Measurements from ENCODE around the gene MN1.

Gene MN1

DNA sequence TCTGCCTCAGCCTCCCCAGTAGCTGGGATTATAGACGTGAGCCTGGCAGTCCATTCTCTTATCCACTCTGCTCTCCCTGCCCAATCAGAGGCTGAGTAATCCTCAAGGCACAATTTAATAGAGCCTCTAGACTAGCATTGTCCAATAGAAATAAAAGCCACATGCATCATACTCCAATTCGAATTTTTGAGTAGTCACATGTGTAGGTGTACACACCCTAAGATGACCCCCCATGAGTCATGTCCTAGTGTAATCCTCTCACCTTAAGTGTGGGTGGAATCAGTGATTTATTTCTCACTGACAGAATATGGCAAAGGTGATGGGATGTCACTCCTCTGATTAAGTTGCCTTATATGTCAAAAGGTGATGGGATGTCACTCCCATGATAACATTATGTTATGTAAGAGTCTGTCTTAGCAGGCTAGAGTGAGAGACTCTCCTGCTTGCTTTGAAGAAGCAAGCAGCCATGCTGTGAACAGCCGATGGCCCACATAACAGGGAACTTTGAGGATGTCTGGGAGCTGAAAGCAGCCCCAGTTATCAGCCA lies 61.3 kb downstream of the MN1 start:
- no peak for DNase-seq (ENCODE audit: low read depth, low spot score)

DNA sequence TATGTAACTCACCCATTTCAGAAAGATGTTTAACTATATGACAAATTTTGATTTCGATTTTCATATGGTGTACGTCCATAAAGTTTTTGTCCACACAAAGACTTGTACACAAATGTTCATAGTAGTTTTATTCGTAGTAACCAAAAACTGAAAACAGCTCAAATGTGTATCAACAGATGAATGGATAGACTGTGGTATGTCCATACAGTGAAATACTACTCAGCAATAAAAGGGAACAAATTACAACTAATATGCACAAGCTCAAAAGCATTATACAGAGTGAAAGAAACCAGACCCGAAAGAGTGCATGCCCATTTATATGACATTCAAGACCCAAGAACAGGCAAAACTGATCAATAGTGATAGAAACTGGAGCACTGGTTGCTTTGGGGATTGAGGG lies 64.0 kb downstream of the MN1 start:
- DNase-seq (ENCODE audit: low read depth, low spot score) = no peak

DNA sequence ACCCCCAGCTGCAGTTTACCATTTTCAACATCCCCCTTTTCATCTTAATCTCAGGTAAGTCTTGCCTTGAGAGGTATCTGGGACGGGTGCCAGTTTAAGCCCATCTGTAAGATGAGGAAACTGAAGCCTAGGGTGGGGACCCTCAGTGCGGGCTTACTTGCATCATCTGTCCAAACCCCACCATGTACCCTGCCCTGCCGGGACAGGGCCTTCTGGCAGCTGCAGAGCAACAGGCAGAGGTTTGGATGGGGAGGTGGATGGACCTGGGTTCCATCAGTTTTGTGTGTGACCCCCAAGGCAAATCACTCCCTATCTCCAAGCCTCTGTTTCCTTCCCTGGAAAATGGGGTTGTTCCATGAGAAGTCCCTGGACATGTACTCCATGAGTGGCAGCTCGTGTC lies 67.5 kb downstream of the MN1 start:
- DNase-seq (ENCODE audit: low read depth, low spot score) = no peak

DNA sequence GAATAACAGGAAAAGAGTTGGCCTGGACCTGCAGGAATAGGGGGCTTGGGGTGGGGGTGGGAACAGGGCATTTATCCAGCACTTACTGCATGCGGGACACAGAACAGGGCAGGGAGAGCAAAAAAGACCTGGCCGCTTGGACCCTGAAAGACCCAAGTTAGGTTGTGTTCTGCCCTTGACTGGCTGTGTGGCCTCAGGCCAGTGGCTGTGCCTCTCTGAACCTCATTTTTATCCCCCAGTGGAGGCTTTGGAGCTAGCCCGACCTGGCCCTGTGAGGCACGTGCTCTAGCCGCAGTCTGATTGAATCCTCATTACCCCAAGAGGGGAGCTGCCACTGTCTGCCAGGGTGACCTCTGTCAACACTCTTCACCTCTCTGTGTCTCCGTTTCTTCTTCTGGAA lies 68.7 kb downstream of the MN1 start:
- DNase-seq (ENCODE audit: low read depth, low spot score) = no peak

DNA sequence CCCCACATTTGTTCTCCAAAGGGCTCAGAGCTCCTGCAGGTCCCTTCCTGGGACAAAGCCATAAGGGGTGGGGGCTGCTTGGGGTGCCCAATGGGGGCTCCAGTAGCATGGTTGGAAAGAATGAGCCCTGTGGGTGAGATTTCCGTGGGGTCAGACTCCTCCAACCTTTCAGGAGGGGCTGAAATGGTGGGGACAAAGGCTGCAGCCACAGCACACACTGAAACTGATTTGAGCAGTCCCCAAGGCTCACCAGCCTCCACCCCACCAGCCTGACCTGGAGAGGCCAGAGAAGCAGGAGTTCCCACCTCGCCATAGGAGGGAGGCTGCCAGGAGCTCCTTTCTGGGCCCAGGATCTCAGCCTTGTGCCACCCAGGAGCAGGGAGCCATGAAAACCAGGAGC lies 69.2 kb downstream of the MN1 start:
- no peak for DNase-seq (ENCODE audit: low read depth, low spot score)

DNA sequence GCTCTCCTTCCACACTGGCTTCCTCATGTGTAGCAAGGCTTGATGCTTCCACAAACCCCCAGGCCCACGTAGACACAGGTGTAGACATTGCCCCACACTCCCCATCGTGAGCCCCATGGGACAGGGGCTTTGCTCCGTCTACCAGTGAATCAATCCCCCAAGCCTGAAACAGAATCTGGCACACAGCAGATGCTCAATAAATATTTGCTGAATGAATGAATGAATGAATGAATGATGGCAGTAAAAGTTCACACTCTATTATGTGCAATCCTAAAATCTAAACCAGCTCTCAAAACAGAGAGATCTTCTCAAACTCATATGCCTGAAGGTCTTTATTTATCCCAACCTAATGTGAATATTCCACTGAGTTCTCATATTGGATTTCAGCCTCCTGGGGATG lies 69.9 kb downstream of the MN1 start:
- DNase-seq (ENCODE audit: low read depth, low spot score) = no peak

DNA sequence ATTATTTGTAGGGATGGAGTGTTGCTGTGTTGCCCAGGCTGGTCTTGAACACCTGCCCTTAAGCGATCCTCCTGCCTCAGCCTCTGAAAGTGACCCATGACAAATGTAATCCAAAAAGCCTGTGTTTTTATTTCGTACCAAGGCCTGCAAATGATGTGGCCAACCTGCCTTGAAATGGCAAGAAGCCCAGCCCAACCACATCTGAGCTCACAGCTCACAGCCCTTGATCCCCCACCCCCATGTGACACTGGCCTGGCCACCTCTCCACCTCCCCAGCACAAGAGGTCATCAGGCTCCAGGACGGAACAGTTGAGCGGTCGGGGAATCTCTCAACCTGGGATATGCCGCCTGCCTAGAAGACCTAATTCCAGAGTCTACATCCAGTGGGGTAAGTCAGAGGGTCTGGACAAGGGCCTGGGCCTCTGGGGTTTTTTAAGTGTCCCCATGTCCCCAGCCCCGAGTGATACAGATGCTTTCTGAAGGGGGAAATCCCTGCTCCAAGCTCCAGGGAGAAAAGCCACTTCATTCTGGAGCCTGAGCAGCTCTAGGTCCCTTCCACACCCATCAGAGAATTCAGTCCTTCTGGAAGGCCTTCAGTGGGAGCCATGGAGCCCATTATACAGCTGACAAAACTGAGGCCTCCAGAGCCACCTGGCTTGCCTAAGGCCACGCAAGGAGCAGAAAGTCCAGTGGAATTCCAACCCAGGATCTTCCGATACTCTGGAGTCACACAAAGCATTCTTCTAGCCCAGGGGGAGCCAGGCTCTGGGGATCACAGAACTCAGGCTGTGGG lies 70.7 kb downstream of the MN1 start:
- DNase-seq (ENCODE audit: low read depth, low spot score) = no peak

DNA sequence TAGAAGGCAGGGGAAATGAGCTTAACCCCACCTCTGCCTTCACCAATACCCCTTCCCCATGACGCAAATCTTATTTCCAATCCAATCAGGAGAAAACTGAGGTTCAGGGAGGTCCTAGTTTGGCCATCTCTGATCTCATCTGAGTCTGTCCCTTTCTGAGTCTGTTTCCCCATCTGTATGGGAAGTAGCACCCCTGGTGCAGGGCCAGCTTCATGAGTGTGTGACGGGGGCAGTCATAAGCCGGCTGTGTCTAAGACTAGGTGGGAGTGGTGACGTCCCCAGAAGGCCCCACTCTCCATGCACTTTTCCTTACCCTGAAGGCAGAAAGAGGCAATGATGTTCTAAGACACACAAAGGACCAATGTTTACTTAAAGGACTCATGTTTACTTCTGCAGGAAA lies 72.3 kb downstream of the MN1 start:
- DNase-seq (ENCODE audit: low read depth, low spot score) = no peak

DNA sequence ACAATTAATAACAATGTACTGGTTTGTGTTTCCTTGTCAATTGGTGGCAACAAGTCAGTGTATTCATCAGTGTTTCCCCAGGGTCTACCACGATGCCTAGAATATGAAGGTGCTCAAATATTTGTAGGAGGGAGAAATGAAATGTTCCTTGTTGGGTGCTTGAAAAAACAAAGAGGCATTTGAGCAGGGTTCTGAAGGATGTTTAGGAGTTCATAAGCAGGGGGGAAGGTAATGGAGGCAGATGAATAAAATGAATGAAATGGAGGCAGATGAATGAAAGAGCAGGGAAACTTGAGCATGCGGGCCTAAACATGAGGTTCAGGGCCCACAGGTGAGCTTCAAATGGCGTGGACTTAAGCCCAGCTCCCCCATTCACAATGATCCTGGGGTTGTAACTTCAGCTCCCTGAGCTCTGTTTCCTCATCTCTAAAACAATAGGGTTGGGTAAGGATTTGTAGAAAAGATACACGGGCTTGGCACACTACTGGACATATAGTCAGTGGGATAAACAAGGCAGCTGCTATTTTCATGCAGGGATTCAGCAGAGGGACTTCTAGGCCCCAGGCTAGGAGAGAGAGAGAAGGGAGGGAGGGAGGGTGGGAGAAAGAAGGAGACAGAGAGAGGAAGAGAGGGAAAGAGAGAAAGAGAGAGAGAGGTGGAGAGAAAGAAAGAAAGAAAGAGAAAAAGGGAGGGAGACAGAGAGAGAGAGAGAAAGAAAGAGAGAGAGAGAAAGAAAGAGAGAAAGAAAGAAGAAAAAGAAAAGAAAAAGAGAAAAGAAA lies 73.7 kb downstream of the MN1 start:
- DNase-seq (ENCODE audit: low read depth, low spot score) = no peak

DNA sequence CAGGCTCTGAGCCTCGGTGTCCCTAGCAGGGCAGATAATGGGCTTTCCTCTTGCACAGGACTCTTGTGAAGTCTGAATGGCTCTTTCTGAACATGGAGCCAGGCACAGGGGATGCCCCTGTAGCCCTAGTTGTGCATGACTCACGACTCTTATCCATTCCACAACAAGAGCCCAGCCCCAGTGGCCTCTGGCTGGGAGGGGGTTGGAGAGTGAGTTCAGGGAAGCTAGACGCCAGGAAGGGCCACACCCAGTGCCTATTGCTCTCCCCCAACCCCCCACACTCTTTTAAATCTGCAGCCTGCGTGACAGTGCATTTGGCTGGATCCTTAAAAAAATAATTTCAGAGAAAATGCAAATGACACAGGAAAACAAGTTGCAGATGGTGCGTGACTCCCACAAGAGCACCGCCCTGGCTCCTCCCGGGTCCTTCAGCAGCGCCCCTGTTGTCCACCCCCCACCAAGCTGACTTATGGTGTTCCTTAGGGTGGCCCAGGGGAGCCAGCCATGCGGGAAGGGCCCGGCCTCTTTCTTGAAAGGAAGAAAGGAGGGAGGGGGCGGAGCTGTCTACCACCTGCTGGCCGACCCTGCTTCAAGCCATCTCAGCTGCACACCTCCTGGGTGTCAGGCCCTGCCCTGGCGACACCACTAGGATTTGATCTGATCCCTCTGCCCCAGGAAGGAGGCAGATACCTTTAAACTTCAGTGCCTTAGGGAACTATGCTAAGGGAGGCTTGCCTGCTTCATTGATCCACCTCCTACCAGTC lies 74.7 kb downstream of the MN1 start:
- DNase-seq (ENCODE audit: low read depth, low spot score) = no peak

DNA sequence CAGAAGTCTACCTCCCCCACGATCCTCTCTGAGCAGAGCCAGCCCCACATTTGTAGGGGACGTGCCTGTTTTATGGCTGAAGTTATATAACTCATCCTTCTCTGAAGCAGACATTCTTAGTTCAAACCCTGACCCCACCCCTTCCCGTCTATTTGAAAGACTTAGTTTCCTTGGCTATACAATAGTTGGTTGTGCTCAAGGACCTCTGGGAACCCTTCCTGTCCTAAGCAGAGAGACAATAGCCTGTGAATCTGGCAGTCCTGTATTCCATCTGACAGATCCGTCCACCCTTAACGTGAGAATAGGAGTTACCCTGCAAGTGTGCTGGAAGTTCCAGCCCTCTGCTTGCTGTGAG lies 75.2 kb downstream of the MN1 start:
- DNase-seq (ENCODE audit: low read depth, low spot score) = no peak

DNA sequence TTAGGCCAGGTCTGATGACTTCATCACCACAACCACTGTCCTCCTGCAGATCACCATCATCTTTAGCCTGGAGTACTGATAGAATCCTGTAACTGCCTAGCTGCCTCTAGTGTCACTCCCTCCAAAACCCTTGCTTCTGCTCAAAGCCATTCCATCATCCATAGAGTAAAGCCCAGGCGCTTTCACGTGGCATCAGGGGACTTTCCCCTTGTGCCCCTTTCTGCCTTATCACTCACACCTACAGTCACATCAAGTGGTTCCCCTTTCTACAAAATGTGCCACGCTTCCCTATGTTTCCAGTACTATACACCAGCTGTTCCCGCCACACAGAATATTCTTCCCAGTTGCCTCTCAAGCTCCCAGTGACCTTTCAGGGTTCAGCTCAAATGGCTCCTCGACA lies 75.9 kb downstream of the MN1 start:
- no peak for DNase-seq (ENCODE audit: low read depth, low spot score)

DNA sequence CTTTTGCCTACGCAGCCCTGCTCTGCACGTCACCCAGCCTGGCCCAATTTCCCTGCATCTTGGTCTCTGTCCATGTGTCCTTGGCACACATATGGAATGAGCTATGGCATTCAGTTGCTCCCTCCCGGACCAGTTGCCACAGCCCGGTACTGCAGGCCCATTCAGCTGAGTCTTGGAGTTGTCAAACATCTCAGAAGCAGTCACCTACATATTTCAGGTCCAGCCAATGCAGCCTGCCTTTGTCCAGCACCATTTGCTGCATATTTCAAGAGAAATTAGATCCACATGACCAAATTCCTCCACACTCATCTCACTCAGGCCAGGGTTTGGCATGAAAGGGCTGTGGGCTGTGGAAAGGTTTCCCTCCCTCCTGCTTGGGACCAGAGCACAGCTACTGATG lies 76.8 kb downstream of the MN1 start:
- no peak for DNase-seq (ENCODE audit: low read depth, low spot score)

DNA sequence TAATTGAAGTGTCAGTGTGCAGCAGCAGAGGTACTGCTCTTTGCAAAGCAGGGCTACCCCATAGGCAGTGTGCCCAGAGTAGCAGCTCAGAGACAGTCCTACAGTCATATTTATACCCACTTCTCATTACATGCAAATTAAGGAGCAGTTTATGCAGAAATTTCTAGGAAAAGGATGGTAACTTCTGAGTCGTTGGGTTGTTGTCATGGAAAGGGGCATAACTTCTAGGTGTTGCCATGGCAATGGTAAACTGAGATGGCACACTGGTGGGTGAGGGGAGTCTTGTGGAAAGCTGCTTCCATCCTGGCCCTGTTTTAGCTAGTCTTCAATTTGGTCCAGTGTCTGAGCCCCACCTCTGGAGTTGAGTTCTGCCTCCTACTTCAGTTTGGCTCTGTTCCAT lies 77.4 kb downstream of the MN1 start:
- DNase-seq (ENCODE audit: low read depth, low spot score) = no peak

DNA sequence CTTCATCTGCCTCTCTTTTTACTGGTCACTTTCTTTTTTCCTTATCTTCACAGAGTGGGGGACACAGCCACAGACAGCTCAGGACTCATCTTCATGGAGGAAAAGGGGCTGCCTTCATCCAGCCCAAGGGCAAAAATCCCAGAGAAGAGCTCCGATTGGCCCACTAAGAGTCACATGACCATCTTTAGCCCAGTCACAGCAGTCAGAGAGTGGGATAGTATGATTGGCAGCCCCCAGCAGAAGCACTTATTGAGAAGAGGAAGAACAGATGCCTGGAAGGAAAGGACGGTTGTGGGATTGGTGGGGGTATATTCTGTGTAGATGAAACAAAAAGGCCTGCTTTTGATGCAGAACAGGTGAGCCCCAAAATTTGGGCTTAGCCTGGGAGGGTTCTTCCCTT lies 77.8 kb downstream of the MN1 start:
- DNase-seq (ENCODE audit: low read depth, low spot score) = no peak

DNA sequence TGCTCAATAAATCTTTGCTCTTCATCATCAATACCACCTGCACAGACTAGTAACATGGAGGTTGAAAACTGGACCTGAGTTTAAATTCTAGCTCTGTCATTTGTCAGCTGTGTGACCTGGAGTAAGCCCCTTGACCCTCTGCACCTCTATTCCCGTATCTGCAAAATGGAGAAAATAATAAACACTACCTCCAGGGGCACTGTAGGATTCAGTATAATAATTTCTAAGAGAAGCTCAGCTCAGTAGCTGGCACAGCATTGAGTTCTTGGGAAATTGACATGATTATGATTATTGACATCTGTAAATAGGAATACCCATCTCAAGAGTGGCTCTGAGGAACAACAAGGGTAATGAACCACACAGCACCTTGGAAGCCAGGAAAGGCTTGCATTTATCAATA lies 78.4 kb downstream of the MN1 start:
- DNase-seq (ENCODE audit: low read depth, low spot score) = no peak

DNA sequence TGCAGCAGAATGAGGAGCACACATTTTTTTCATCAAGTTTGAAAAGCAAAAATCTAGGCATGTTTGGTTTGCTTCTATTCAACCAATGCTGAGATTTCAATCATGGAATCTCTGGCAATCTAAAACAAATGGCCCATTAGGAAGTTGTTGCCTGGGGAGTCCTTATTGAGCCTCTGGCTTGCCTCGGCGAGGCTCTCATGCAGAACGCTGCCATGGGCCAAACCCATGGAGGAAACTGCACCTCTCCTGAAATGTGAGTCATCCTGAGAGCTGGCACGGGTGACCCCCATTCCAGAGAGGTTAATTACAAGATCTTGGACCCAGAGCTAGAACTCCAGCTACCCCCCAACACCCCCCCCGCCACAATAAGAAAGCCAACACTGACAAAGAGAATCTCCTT lies 80.7 kb downstream of the MN1 start:
- no peak for DNase-seq (ENCODE audit: low read depth, low spot score)

DNA sequence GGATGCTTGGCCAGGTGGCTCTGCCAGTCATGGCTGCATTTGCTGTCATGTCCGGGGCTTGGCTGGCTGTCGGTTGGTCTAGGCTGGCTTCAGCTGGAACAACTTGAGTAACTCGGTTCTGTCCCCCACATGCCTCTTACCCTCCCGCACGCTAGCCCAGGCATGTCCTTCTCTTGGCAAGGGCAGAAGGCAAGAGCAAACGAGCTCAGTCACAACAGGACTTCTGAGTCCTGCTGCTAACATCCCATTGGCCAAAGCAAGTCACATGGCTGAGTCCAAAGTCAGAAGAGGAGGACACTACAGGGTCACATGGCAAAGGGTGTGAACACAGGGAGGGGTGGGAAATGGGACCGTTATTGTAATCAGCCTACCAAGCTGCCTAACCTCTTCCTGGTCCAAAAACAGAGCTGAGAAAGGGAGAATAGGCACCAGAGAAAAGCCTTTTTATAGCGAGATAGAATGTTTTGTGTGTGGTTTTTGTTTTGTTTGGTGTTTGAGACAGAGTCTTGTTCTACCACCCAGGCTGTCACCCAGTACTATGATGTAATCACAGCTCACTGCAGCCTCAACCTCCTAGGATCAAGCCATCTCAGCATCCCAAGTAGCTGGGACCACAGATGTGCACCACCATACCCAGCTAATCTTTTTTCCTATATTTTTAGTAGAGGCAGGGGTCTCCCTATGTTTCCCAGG lies 81.9 kb downstream of the MN1 start:
- no peak for DNase-seq (ENCODE audit: low read depth, low spot score)

DNA sequence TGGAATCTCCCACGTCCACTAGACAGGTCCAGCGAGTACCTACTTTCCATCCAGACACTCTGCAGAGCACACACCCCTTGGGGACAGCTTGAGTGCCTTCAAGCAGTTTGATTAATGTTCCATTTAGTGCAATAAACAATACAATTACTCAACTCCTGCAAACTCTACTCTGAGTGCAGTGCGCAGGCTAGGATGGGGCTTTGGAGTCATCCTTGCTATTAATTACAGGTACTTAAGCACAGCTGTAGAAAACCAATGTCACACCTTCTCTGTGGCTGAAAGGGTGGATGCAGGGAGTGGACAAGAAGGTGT lies 82.6 kb downstream of the MN1 start:
- no peak for DNase-seq (ENCODE audit: low read depth, low spot score)

DNA sequence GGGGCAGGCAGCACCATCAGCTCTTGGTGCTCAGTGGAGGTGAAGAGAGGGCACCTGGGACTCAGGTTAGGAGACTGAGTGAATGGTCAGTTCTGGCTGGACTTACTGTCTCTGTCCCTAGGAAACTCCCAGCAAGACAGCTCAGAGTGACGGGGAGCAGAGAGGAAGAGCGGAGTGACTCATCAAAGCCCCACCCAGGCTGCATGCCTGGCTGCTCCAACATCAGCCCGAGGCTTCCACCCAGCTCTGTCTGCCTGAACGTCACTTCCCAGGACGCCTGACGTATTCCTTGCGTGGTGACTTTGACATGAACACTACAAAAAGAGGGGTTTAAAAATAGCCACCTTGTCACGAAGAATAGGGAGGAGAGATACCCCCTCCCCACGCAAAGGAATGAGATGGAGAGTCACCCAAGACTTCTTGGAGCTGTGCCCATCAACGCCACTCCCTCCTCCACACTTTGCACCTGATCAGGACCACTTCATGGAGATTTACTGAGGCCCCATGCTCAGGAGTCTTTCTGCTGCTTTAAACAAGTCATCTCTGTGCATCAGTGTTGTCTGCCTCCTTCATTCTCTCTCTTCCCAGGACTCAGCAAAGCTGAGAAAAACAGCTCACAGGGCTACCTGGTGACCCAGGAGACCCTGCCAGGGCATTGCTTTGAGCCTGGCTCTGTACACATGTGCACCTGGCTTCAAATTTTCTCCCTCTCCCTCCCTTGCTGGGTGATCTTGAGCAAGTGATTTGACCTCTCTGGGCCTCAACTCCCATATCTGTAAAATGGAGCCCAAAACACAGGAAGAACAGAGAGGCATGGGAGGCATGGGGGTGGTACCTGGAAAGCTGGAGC lies 83.1 kb downstream of the MN1 start:
- no peak for DNase-seq (ENCODE audit: low read depth, low spot score)

DNA sequence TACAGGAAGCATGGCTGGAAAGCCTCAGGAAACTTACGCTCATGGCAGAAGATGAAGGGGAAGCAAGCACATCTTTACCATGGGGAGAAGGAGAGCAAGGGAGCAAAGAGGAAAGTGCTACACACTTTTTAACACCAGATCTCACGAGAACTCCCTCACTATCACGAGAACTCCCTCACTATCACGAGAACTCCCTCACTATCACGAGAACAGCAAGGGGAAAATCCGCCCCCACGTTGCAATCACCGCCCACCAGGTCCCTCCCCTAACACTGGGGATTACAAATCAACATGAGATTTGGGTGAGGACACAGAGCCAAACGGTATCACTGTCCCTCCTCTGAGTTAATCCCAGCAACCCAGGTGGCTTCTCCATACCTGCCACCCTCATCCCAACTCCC lies 84.5 kb downstream of the MN1 start:
- DNase-seq (ENCODE audit: low read depth, low spot score) = no peak
